ENCODE results near the gene MYB. TPM values are rescaled to one million over a fixed set of nuclear protein-coding genes. Genes with fewer than 3 reads are reported as not detected.

MYB gene
- total RNA-seq, 2 donors from 2014 or later: 4.3 to 7.2 TPM

GRCh38 chr6:135179372-135179771 is 1.7 kb upstream of the MYB start:
- Histone ChIP-seq H3K9me3 (no peaks in the 10 kb centered on the region), H3K27me3 (replicated peaks; ENCODE audit: insufficient read depth) (no peaks in the 10 kb centered on the region), H3K36me3 (no peaks in the 10 kb centered on the region), H3K4me3 (no peak overlapping the region), H3K27ac (no peak overlapping the region), H3K4me1 (replicated peaks) (peaks cover 6% of the 10 kb centered on the region)
- no peak for DNase-seq (ENCODE audit: low spot score)
- no peak for TF ChIP-seq POLR2A (IDR thresholded peaks at IDR 0.05)
- no peak for TF ChIP-seq POLR2AphosphoS5 (IDR thresholded peaks at IDR 0.05)
- TF ChIP-seq, protein P1, sequence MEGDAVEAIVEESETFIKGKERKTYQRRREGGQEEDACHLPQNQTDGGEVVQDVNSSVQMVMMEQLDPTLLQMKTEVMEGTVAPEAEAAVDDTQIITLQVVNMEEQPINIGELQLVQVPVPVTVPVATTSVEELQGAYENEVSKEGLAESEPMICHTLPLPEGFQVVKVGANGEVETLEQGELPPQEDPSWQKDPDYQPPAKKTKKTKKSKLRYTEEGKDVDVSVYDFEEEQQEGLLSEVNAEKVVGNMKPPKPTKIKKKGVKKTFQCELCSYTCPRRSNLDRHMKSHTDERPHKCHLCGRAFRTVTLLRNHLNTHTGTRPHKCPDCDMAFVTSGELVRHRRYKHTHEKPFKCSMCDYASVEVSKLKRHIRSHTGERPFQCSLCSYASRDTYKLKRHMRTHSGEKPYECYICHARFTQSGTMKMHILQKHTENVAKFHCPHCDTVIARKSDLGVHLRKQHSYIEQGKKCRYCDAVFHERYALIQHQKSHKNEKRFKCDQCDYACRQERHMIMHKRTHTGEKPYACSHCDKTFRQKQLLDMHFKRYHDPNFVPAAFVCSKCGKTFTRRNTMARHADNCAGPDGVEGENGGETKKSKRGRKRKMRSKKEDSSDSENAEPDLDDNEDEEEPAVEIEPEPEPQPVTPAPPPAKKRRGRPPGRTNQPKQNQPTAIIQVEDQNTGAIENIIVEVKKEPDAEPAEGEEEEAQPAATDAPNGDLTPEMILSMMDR (IDR thresholded peaks at IDR 0.05): no peak
- WGBS: 63% methylated on average over 2 of the region's 2 CpGs
- intact Hi-C loops (cut with DNase I): no loop called here

DNA sequence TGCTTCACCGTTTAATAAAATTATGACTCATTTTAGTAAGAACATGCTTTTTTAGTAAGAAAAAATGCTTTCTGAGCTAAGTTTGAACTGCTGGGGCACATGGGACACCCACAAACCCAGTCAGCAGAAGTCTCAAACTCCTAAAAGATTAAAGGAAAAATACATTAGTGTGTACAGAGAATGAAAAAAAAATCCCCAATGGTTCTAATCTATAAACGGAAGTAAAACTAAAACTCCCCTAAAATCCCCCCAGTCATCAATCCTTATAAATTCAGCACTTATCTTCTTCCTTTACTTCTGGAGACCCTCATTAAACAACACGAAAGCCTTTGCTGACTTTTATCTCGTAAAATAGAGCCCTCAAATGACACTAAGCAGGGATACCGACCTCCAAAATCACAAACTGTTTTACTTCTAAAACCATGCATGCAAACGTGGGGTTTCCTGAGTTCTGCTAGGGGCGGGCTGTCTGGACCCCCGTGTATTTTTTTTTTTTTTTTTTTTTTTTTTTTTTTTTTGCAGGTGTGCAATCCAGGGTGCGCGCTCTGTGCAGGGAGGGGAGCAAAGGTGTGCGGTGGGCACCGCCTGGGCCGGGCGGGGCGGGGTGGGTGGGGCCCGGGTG is 1.1 kb upstream of the MYB start:
- WGBS: 11% methylated on average over 16 of the region's 16 CpGs
- no peaks in the 10 kb centered on the region for H3K36me3 ChIP-seq
- intact Hi-C loops (cut with DNase I): no loop called here
- DNase-seq (ENCODE audit: low spot score): no peak
- no peak overlapping the region for H3K27ac ChIP-seq
- H3K4me3 ChIP-seq: peak overlapping the region; percentile 42 to 52
- H3K4me1 ChIP-seq (replicated peaks): peaks cover 6% of the 10 kb centered on the region
- no peak for TF ChIP-seq POLR2AphosphoS5 (IDR thresholded peaks at IDR 0.05)
- TF ChIP-seq, protein P1 (IDR thresholded peaks at IDR 0.05): no peak
- no peak for TF ChIP-seq POLR2A (IDR thresholded peaks at IDR 0.05)
- H3K27me3 ChIP-seq (replicated peaks; ENCODE audit: insufficient read depth): no peaks in the 10 kb centered on the region
- no peaks in the 10 kb centered on the region for H3K9me3 ChIP-seq

GRCh38 chr6:135181333-135182070 is 394 bp downstream of the MYB start:
- H3K27ac ChIP-seq: no peak overlapping the region
- no peak for TF ChIP-seq POLR2A (IDR thresholded peaks at IDR 0.05)

DNA sequence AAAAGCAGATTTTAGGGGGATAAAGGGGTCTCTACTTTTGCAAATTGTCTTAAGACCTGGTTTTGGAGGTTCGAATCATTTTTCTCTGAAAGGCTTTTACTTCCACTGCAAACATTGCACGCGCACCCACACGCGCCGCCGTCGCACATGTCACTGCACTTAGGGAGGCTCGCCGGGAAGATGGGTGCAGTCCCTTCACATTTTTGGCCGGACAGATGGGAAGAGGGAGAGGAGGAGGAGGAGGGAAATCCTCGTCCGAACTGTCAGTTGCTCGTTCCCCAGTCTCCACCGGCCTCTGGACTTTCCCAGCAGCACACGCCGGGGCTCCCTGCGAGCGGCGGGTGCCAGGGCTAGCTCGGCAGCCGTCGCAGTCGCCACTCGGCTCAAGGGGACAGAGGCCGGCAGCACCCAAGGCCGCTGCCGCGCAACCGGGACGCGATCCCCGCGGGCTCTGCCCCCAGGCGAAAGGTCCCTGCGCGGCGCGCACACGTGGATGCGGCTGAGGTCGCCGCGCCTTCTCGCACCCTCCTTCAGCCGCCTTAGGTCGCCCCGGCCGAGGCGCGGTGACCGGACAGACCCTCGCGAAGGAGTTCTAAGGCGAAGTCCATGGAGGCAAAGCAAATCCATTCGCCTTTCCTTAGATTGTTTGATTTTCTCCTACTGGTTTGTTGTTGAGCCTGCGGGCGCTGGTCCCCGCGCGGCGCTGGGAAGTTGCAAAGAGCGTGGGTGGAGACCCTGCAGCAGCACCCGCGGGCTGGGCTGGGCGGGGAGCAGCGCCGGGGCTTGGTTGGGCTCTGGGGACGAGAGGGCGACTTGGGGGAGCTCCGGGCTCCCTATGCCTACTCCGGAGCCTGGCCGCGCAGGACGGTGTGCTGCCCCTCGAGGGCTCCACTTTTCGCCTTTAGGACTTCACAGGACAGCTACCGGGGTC is 1.2 kb downstream of the MYB start:
- under 1% methylated on average over 78 of the region's 78 CpGs for WGBS
- H3K27me3 ChIP-seq (replicated peaks; ENCODE audit: insufficient read depth): no peaks in the 10 kb centered on the region
- peaks cover 6% of the 10 kb centered on the region for H3K4me1 ChIP-seq (replicated peaks)
- no peaks in the 10 kb centered on the region for H3K9me3 ChIP-seq
- intact Hi-C loops (cut with DNase I): no loop called here
- TF ChIP-seq POLR2AphosphoS5 (IDR thresholded peaks at IDR 0.05): no peak
- no peak for TF ChIP-seq POLR2A (IDR thresholded peaks at IDR 0.05)
- TF ChIP-seq, protein P1 (IDR thresholded peaks at IDR 0.05): no peak
- peak overlapping the region; percentile 42 to 52 for H3K4me3 ChIP-seq
- no peaks in the 10 kb centered on the region for H3K36me3 ChIP-seq
- DNase-seq (ENCODE audit: low spot score): no peak
- H3K27ac ChIP-seq: no peak overlapping the region

More at GRCh38 chr6:135181333-135182070, 394 bp downstream of the MYB start:
- no peaks in the 10 kb centered on the region for H3K9me3 ChIP-seq
- no peaks in the 10 kb centered on the region for H3K36me3 ChIP-seq
- H3K27me3 ChIP-seq (replicated peaks; ENCODE audit: insufficient read depth): no peaks in the 10 kb centered on the region
- DNase-seq (ENCODE audit: low spot score): no peak
- under 1% methylated on average over 42 of the region's 62 CpGs for WGBS
- intact Hi-C loops (cut with DNase I): no loop called here
- H3K4me1 ChIP-seq (replicated peaks): peaks cover 6% of the 10 kb centered on the region
- H3K4me3 ChIP-seq: peak overlapping the region; percentile 42 to 52

GRCh38 chr6:135183002-135183531 is 2.0 kb downstream of the MYB start:
- Histone ChIP-seq H3K9me3 (no peaks in the 10 kb centered on the region), H3K4me3 (peak overlapping the region; percentile 42 to 52), H3K27me3 (replicated peaks; ENCODE audit: insufficient read depth) (no peaks in the 10 kb centered on the region), H3K27ac (no peak overlapping the region), H3K36me3 (no peaks in the 10 kb centered on the region), H3K4me1 (replicated peaks) (peaks cover 6% of the 10 kb centered on the region)
- TF ChIP-seq, protein P1 (IDR thresholded peaks at IDR 0.05): no peak
- TF ChIP-seq POLR2A (IDR thresholded peaks at IDR 0.05) (no peak), POLR2AphosphoS5 (IDR thresholded peaks at IDR 0.05) (no peak)
- intact Hi-C loops (cut with DNase I): no loop called here
- peak; percentile 46 for DNase-seq (ENCODE audit: low spot score)
- 2% methylated on average over 30 of the region's 32 CpGs for WGBS

Data from prostate gland (tissue), 2 donors.